Activated naive CD4-positive, alpha-beta T cell treated with anti-CD3 and anti-CD28 coated beads, Interleukin-2, amount 50 U/mL, for 72 hours (primary cell): Measurements from ENCODE around the gene CEP135. TPM values are rescaled to one million over a fixed set of nuclear protein-coding genes. Genes with fewer than 3 reads are reported as not detected.
A peak's percentile ranks its signal among the peaks of the same experiment; 100 is the strongest.

Source experiments
- ATAC-seq, 2 donors: fragments of 150-1000 bp; cut with Tn5 transposase; 2 replicates each; pipeline ENCODE4 v1.10.0; 2021; ENCODE audit warnings: mild to moderate bottlenecking in 2 of 2, moderate library complexity in 2 of 2
- DNase-seq, 2 donors: peaks; one replicate each; pipeline ENCODE4 v3.0.0; 2021 to 2022; ENCODE audit warnings: low spot score in 2 of 2
- H3K27ac Mint-ChIP-seq, 2 donors: one replicate each; pipeline ENCODE4 v1.8.0; 2022; ENCODE audit warnings: mild to moderate bottlenecking in 2 of 2, mixed read lengths in 2 of 2
- H3K36me3 Mint-ChIP-seq, 2 donors: one replicate each; pipeline ENCODE4 v1.8.0; 2022; ENCODE audit warnings: mixed read lengths in 2 of 2
- H3K9me3 Mint-ChIP-seq, 2 donors: one replicate each; pipeline ENCODE4 v1.8.0; 2022; ENCODE audit warnings: mixed read lengths in 2 of 2
- total RNA-seq, 2 donors: library from RNA; stranded (reverse); gene quantifications; one replicate each; pipeline ENCODE4 v1.2.3, GENCODE V29; 2022

The CEP135 gene
- total RNA-seq, 2 donors from 2014 or later = 15.9 to 17.3 TPM

GRCh38 chr4:56042225-56042624 lies 93.5 kb downstream of the CEP135 start:
- no peak overlapping the region for H3K27ac Mint-ChIP-seq
- H3K9me3 Mint-ChIP-seq = no peaks in the 10 kb centered on the region
- ATAC-seq (no peak), DNase-seq (no peak)
- no peaks in the 10 kb centered on the region for H3K36me3 Mint-ChIP-seq

- DNase-seq (no peak), ATAC-seq (no peak)
- Mint-ChIP-seq H3K36me3 (no peaks in the 10 kb centered on the region), H3K9me3 (no peaks in the 10 kb centered on the region), H3K27ac (no peak overlapping the region)
Observed at GRCh38 chr4:56048383-56048701, 99.6 kb downstream of the CEP135 start.

GRCh38 chr4:56048702-56049431 lies 100.1 kb downstream of the CEP135 start:
- peak in 1 of 2 donors; percentile 69 for DNase-seq
- H3K36me3 Mint-ChIP-seq = no peaks in the 10 kb centered on the region
- no peaks in the 10 kb centered on the region for H3K9me3 Mint-ChIP-seq
- no peak overlapping the region for H3K27ac Mint-ChIP-seq
- ATAC-seq = peak; percentile 94 to 95

- H3K36me3 Mint-ChIP-seq = no peaks in the 10 kb centered on the region
- H3K9me3 Mint-ChIP-seq = no peaks in the 10 kb centered on the region
- no peak for DNase-seq
Observed at GRCh38 chr4:56050625-56051024, 101.9 kb downstream of the CEP135 start.

GRCh38 chr4:56051029-56051709 lies 102.4 kb downstream of the CEP135 start:
- no peaks in the 10 kb centered on the region for H3K9me3 Mint-ChIP-seq
- H3K36me3 Mint-ChIP-seq = no peaks in the 10 kb centered on the region
- H3K27ac Mint-ChIP-seq = no peak overlapping the region
- DNase-seq (no peak), ATAC-seq (no peak)

More at GRCh38 chr4:56050625-56051024, 101.9 kb downstream of the CEP135 start:
- ATAC-seq = no peak
- H3K27ac Mint-ChIP-seq = no peak overlapping the region

GRCh38 chr4:56051710-56052075 lies 102.9 kb downstream of the CEP135 start:
- DNase-seq (no peak), ATAC-seq (no peak)

GRCh38 chr4:56052481-56052880 lies 103.7 kb downstream of the CEP135 start:
- H3K36me3 Mint-ChIP-seq = no peaks in the 10 kb centered on the region
- H3K27ac Mint-ChIP-seq = no peak overlapping the region
- H3K9me3 Mint-ChIP-seq = no peaks in the 10 kb centered on the region
- DNase-seq (no peak), ATAC-seq (no peak)

More at GRCh38 chr4:56051710-56052075, 102.9 kb downstream of the CEP135 start:
- Mint-ChIP-seq H3K9me3 (no peaks in the 10 kb centered on the region), H3K27ac (no peak overlapping the region), H3K36me3 (no peaks in the 10 kb centered on the region)

GRCh38 chr4:56052966-56053365 lies 104.2 kb downstream of the CEP135 start:
- ATAC-seq (no peak), DNase-seq (no peak)
- no peak overlapping the region for H3K27ac Mint-ChIP-seq
- H3K9me3 Mint-ChIP-seq = no peaks in the 10 kb centered on the region
- H3K36me3 Mint-ChIP-seq = no peaks in the 10 kb centered on the region

GRCh38 chr4:56055027-56055977 lies 106.6 kb downstream of the CEP135 start:
- Mint-ChIP-seq H3K36me3 (peaks cover 0 to 4% of the 10 kb centered on the region in 2 donors), H3K27ac (no peak overlapping the region), H3K9me3 (peaks cover 0 to 4% of the 10 kb centered on the region in 2 donors)
- ATAC-seq (no peak), DNase-seq (no peak)

GRCh38 chr4:56055991-56056390 lies 107.2 kb downstream of the CEP135 start:
- H3K9me3 Mint-ChIP-seq = peaks cover 0 to 4% of the 10 kb centered on the region in 2 donors
- H3K36me3 Mint-ChIP-seq = peaks cover 0 to 5% of the 10 kb centered on the region in 2 donors
- DNase-seq (no peak), ATAC-seq (no peak)
- no peak overlapping the region for H3K27ac Mint-ChIP-seq

GRCh38 chr4:56058555-56058954 lies 109.8 kb downstream of the CEP135 start:
- no peak for ATAC-seq

GRCh38 chr4:56060036-56060435 lies 111.3 kb downstream of the CEP135 start:
- H3K9me3 Mint-ChIP-seq = peaks cover 0 to 4% of the 10 kb centered on the region in 2 donors
- DNase-seq = no peak
- ATAC-seq = no peak
- H3K36me3 Mint-ChIP-seq = peaks cover 0 to 5% of the 10 kb centered on the region in 2 donors
- H3K27ac Mint-ChIP-seq = no peak overlapping the region

More at GRCh38 chr4:56058555-56058954, 109.8 kb downstream of the CEP135 start:
- Mint-ChIP-seq H3K9me3 (peaks cover 0 to 4% of the 10 kb centered on the region in 2 donors), H3K36me3 (peaks cover 0 to 5% of the 10 kb centered on the region in 2 donors), H3K27ac (no peak overlapping the region)
- DNase-seq = no peak

GRCh38 chr4:56062106-56062505 lies 113.4 kb downstream of the CEP135 start:
- Mint-ChIP-seq H3K36me3 (peaks cover 0 to 5% of the 10 kb centered on the region in 2 donors), H3K9me3 (peaks cover 0 to 4% of the 10 kb centered on the region in 2 donors), H3K27ac (no peak overlapping the region)
- no peak for DNase-seq
- no peak for ATAC-seq

- ATAC-seq (no peak), DNase-seq (no peak)
- Mint-ChIP-seq H3K27ac (no peak overlapping the region), H3K36me3 (peaks cover 0 to 5% of the 10 kb centered on the region in 2 donors), H3K9me3 (peaks cover 0 to 4% of the 10 kb centered on the region in 2 donors)
Observed at GRCh38 chr4:56062526-56063145, 113.9 kb downstream of the CEP135 start.

- H3K36me3 Mint-ChIP-seq = no peaks in the 10 kb centered on the region
- ATAC-seq = no peak
- H3K27ac Mint-ChIP-seq = no peak overlapping the region
- no peaks in the 10 kb centered on the region for H3K9me3 Mint-ChIP-seq
- no peak for DNase-seq
Observed at GRCh38 chr4:56066493-56066892, 117.7 kb downstream of the CEP135 start.

GRCh38 chr4:56067826-56068225 lies 119.1 kb downstream of the CEP135 start:
- H3K36me3 Mint-ChIP-seq = no peaks in the 10 kb centered on the region
- ATAC-seq (no peak), DNase-seq (no peak)
- no peaks in the 10 kb centered on the region for H3K9me3 Mint-ChIP-seq
- no peak overlapping the region for H3K27ac Mint-ChIP-seq
